Hematopoietic multipotent progenitor cell treated with erythropoietin and hydrocortisone succinate and interleukin-3 and kit ligand, for 8 days (in vitro differentiated cells): ENCODE measurements around the gene HOXD1.

ENCODE experiments used
- DNase-seq: peaks from one replicate; pipeline ENCODE4 v3.0.0-alpha.2; 2015

Gene HOXD1

GRCh38 chr2:176187899-176188773 is at the start of gene HOXD1:
TSS of gene HOXD1 (plus strand) at chr2:176188668. CDS start at chr2:176188802, 134 bp downstream.
- DNase-seq: no peak

GRCh38 chr2:176138923-176139660 is 49.4 kb upstream of the HOXD1 start:
- no peak for DNase-seq

- no peak for DNase-seq
Observed at GRCh38 chr2:176139661-176140512, 48.6 kb upstream of the HOXD1 start.

GRCh38 chr2:176140513-176141317 is 47.8 kb upstream of the HOXD1 start:
- peak; percentile 65 for DNase-seq

- DNase-seq: no peak
Observed at GRCh38 chr2:176142281-176142680, 46.2 kb upstream of the HOXD1 start.

- no peak for DNase-seq
Observed at GRCh38 chr2:176145085-176145969, 43.1 kb upstream of the HOXD1 start.

GRCh38 chr2:176146101-176146500 is 42.4 kb upstream of the HOXD1 start:
- DNase-seq: no peak

- DNase-seq: no peak
Observed at GRCh38 chr2:176146645-176147044, 41.8 kb upstream of the HOXD1 start.

GRCh38 chr2:176147210-176147799 is 41.2 kb upstream of the HOXD1 start:
- DNase-seq: no peak

GRCh38 chr2:176147800-176148496 is 40.5 kb upstream of the HOXD1 start:
- no peak for DNase-seq

- no peak for DNase-seq
Observed at GRCh38 chr2:176148751-176149421, 39.6 kb upstream of the HOXD1 start.

- no peak for DNase-seq
Observed at GRCh38 chr2:176149481-176149938, 39.0 kb upstream of the HOXD1 start.

GRCh38 chr2:176149939-176150583 is 38.4 kb upstream of the HOXD1 start:
- no peak for DNase-seq

GRCh38 chr2:176150584-176151441 is 37.7 kb upstream of the HOXD1 start:
- DNase-seq: no peak

GRCh38 chr2:176151442-176152287 is 36.8 kb upstream of the HOXD1 start, which contains the start of gene HOXD4:
TSS of gene HOXD4 (plus strand) at chr2:176151550. CDS start at chr2:176151634, 84 bp downstream.
- DNase-seq: no peak

- no peak for DNase-seq
Observed at GRCh38 chr2:176152350-176153181, 35.9 kb upstream of the HOXD1 start.
